Stimulated activated CD4-positive, alpha-beta T cell treated with anti-CD3 and anti-CD28 coated beads, Interleukin-4, amount 100 ng/mL, for 1 hour (primary cell): ENCODE measurements around the gene PANK4.

Experiments
- DNase-seq: peaks from one replicate; pipeline ENCODE4 v3.0.0-alpha.2; 2020

PANK4 gene

DNA sequence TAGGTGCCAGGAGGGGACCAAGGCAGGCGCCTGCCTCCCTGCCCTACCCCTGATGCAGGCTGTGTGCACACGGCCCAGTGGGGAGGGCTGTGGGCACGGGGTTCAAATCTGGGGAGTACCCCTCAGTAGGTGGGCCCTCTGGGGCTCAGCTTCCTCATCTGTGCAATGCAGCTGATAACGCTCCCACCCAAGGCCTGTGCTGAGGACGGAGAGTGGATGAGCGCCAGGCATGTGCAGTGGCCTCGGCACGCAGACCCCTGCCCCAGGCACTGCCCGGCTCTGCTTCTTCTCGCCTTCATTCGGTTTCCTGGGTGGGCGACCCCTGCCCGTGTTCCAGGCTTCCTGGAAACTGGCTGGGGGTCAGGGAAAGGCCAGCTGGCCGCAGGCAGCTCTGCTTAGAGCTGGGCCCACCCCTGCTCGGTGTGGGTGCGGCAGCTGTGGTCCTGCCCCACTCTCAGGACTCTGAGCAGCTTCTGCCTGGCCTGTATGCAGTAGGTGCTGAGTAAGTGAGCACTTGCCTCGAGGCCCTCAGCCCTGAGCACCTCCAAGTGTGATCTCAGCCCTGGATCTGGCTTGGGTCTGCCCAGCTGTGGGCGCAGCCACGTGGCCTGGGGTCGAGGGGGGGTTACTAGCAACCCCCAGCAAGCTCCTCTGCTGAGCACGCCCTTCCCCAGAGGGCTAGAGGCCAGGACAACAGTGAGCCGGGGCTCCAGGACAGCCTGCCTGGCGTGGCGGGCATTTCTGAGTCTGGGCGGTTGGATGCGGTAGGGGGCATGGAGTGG is 17.9 kb upstream of the PANK4 start:
- no peak for DNase-seq

DNA sequence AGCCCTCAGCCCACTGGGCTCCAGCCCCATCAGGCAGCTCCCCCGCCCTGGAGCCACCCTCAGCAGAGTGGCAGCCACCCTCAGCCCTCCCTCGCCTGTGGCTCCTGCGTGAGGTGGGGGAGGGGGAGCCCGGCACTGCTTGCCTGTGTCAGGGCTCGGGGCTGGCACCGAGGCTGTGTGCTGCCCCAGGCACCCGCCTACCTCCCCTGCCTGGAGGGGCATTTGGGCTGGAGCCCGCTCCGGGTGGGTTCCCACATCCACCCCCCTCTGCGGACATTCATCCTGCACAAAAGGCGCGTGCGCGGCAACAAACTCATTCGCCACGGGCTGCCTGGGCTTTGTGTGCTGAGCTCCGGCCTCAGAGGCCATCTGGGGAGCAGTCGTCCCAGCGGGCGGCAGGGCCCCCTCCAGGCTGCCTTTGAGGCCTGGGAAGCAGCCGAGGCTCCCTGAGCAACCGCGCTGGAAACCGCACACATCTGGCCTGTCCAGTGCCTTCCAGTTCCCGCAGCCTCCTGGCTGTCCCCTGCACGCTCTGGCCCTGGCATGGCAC is 17.2 kb upstream of the PANK4 start:
- DNase-seq = peak; percentile 48

GRCh38 chr1:2542246-2542915 is 16.0 kb upstream of the PANK4 start:
- DNase-seq = no peak

- no peak for DNase-seq
These were observed 15.3 kb upstream of the PANK4 start for GRCh38 chr1:2541619-2542245.

DNA sequence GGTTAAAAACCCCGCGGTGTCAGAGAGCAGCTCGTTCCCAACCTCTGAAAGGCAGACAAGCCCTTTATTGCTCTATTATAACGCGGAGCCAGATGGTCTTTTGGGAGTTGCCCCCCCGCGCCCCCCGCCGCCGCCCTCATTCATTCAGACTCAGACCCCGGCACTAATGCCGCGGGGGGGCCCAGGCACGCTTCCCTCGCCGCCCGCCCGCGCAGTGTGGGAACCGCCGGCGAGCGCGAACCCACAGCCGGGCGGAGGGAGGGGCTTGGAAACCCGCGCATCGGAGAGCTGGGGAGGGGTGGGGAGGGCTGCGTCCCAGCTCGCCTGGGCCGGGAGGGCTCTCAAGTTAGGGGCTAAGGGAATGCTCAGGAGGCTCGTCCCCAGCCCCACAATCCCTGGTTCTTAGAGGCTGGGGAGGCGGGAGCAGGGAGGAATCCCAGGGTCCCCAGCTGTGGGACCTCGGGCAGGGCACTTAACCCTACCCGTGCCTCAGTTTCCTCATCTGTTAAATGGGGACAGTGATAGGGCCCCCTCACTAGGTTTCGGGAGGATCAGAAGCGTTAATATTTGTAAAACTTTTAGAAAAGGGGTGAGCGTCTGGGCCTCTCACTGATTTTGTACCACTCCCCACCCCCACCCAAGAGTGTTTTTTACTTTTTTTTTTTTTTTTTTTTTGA is 14.6 kb upstream of the PANK4 start:
- DNase-seq = no peak

GRCh38 chr1:2539312-2539907 is 13.0 kb upstream of the PANK4 start:
- peak; percentile 41 for DNase-seq

GRCh38 chr1:2538872-2539271 is 12.5 kb upstream of the PANK4 start:
- DNase-seq = no peak

DNA sequence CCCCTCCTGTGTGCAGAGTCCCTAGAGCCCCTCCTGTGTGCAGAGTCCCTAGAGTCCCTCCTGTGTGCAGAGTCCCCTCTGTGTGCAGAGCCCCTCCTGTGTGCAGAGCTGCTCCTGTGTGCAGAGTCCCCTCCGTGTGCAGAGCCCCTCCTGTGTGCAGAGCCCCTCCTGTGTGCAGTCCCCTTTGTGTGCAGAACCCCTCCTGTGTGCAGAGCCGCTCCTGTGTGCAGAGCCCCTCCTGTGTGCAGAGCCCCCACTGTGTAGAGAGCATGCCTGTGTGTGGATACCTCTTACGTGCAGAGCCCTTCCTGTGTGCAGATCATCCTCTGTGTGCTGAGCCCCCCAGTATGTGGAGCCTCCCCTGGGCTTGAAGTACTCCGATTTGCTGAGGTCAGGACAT is 12.0 kb upstream of the PANK4 start:
- DNase-seq = no peak

- DNase-seq = no peak
These were observed 11.4 kb upstream of the PANK4 start for GRCh38 chr1:2537784-2538115.

- no peak for DNase-seq
These were observed 9.6 kb upstream of the PANK4 start for GRCh38 chr1:2535981-2536380.

- no peak for DNase-seq
These were observed 9.1 kb upstream of the PANK4 start for GRCh38 chr1:2535455-2535854.

GRCh38 chr1:2534687-2535441 is 8.5 kb upstream of the PANK4 start:
- no peak for DNase-seq

DNA sequence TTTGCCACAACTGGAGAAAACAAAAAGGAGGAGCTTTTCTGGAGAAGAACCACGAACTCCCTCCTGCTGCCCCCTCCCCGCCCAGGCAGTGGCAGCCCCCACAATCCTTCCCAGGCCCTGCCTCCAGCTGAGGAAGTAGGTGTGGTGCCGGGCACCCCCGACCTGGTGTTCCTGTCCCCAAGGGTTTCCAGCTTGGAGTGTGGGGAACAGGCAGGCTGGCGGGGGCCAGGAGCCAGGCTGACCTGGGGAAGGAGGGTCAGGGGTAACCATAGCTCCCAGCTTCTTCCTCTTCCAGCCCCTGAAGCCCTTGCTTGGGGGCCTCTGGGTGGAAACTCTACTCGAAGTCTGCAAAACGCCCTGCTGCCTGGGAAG is 7.9 kb upstream of the PANK4 start:
- DNase-seq = no peak

GRCh38 chr1:2533365-2533764 is 7.0 kb upstream of the PANK4 start:
- DNase-seq = no peak

- DNase-seq = no peak
These were observed 6.2 kb upstream of the PANK4 start for GRCh38 chr1:2532485-2533160.

GRCh38 chr1:2530513-2531361 is 4.3 kb upstream of the PANK4 start:
- no peak for DNase-seq

DNA sequence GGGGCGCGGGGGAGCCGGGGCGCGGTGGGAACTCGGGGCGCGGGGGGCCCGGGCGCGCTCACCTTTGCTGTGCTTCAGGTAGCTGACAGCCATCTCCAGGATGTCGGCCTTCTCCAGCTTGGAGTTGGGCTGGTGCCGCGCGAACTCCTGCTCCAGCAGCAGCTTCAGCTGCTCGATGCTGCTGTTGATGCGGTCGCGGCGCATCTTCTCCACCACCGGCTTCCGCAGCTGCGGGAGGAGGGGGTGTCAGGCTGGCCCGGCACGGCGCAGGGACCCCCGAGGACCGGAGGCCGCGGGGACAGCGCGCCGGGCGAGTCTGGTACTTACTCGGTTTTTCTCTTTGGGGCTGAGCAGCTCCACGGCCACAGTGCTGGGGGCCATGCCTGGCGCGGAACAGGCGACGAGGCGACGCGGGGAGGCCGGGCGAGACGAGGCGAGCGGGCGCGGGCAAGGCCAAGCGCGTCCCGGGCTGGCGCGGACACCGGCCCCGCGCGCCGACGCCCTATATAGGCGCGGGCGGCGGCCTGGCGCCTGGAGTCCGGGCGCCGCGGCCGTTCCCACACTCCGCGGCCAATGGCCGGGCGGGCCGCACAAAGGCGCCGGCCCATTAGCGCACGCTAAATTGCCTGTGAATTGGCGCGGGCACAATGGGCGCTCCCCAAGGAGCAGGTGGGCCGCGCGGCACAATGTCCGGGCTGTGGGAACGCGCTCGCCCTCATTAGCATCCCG is 3.6 kb upstream of the PANK4 start, which contains the start of gene HES5:
TSS of gene HES5 (minus strand) at position 480 of the 729 bp plus-strand sequence. CDS start at position 381, 99 bp downstream.
- DNase-seq = no peak

DNA sequence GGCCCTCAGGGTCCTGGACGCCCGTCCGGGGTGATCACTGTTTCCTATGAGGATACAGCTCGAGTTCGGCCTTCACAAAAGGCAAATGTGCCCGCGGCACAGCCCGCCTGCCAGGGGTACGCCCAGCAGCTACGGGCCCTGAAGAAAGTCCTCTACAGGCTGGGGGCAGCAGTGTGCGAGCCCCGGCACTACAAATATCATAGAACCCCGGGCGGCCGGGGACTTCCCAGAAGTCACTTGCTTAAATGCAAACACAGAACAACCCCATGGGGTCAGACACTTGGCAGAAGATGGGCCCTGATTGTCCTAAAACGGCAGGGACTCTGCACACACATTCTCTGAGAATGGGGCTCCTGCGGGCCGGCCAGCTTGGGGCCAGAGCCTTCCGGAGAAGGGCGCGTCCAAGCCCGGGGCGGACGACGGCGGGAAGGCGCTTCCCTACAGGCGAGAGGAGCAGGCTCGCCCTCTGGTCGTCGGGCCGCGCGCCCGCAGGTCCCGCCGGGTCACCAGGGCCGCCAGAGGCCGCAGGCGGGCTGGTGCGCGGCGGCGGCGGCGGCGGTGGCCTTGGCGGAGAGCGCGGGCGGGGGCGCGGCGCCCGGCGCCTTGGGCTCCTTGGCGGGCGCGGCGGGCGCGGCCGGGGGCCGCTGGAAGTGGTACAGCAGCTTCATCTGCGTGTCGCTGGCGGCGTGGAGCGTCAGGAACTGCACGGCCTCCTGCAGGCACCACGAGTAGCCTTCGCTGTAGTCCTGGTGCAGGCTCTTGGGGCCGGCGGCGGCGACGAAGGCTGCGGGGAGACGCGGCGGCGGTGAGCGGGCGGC is 2.8 kb upstream of the PANK4 start:
- peak; percentile 62 for DNase-seq

GRCh38 chr1:2528611-2528965 is 2.2 kb upstream of the PANK4 start:
- no peak for DNase-seq
